Inflammatory macrophage treated with lipopolysaccharide for 1 hour (primary cell): ENCODE results near the gene NPFFR1.
A peak's percentile ranks its signal among the peaks of the same experiment; 100 is the strongest.
"Not testable (repeated sequence)": the region's sequence is repeated elsewhere in the genome, so short reads cannot be mapped to it uniquely, and the experiment has no call there.

Source experiments
- DNase-seq, 2 donors: peaks; one replicate each; pipeline ENCODE4 v3.0.0-alpha.2; 2020 to 2022

The NPFFR1 gene

GRCh38 chr10:70284542-70285475 lies 1.0 kb upstream of the NPFFR1 start:
- DNase-seq = peak; percentile 31 to 35

DNA sequence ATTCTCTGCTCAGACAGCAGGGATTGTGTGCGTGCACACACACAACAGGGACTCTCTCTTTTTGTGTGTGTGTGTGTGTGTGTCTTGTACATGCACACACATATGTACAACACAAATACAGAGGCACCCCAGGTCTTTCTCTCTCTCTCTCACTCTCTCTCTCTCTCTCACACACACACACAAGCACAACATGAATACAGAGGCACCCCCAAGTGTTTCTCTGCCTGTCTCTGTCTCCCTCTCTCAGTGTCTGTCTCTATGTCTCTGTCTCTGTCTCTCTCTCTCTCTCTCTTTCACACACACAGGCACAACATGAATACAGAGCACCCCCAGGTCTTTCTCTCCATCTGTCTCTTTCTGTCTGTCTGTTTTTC lies 746 bp downstream of the NPFFR1 start:
- DNase-seq = no peak

GRCh38 chr10:70281609-70282008 lies 2.2 kb downstream of the NPFFR1 start:
- DNase-seq = no peak

GRCh38 chr10:70280099-70280498 lies 3.7 kb downstream of the NPFFR1 start:
- DNase-seq = peak; percentile 57 to 66

DNA sequence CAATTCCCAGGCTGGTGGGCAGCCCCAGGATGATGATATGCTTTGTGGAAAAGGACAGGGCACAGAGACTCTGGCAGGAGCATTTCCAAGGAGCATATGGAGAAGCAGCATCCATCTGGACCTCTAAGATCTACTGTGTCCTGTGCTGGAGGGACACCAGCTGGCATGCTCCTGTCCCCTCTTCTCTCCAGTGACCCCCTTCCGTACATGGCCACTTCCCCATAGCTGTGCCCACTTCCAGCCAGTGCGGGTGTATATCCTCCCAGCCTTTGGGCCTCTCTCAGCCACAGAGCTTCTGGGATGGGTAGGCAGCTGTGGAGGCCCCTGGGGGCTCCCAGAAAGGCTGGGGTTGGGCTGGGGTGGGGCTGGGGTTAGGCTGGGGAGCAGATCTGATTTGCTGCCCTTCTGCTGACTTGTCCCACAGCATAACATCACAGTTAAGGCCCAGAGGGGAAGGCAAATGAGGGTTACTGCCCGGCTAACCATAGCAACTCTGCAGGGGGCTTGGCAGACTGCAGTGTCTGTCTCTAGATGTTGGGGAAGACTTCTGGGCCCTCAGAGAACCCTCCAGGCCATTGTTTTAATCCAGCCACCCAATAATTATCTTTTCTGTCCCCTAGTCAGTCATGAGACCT lies 6.3 kb downstream of the NPFFR1 start:
- DNase-seq = no peak

- peak in 1 of 2 donors; percentile 37 for DNase-seq
These were observed 9.2 kb downstream of the NPFFR1 start for GRCh38 chr10:70274643-70275042.

DNA sequence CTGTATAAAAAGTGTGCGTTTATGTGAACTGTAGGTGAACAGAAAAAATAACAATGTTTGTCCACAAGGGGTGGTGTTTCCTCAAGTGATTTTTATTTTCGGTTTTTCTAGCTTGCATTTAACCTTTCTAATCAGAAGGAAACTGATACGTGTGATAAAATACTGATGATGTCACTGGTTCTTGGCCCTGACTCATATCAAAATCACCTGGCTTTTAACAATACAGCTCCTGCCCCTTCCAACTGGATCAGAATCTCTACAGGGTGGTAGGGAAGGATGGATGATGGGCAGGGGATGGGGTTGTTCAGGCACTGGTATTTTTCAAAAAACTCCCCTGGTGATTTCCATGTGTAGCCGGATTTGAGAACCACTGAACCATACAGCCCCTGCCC lies 10.9 kb downstream of the NPFFR1 start:
- DNase-seq = peak in 1 of 2 donors; percentile 49

GRCh38 chr10:70271996-70272924 lies 11.5 kb downstream of the NPFFR1 start:
- DNase-seq = no peak

- no peak for DNase-seq
These were observed 12.9 kb downstream of the NPFFR1 start for GRCh38 chr10:70270952-70271351.

DNA sequence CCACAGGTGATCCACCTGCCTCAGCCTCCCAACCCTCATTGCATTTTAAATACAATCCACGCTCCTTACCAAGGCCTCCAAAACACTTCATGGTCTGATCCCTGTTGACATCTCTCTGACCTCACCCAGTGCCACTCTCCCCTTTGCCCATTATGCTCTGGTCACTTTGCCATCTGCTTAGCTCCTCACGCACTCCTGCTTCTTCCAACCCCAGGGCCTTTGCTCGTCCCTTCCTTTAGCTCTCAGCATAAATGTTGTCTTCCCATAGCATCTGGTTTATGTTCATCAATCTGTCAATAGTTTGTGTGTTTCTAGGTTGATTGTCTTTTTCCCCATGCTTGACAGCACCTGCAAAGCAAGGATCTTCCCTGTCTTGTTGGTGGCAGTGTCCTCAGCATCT lies 14.1 kb downstream of the NPFFR1 start:
- DNase-seq = no peak

GRCh38 chr10:70268376-70268775 lies 15.4 kb downstream of the NPFFR1 start:
- DNase-seq = no peak

- DNase-seq = peak; percentile 75 to 80
These were observed 16.5 kb downstream of the NPFFR1 start for GRCh38 chr10:70267161-70267933.

DNA sequence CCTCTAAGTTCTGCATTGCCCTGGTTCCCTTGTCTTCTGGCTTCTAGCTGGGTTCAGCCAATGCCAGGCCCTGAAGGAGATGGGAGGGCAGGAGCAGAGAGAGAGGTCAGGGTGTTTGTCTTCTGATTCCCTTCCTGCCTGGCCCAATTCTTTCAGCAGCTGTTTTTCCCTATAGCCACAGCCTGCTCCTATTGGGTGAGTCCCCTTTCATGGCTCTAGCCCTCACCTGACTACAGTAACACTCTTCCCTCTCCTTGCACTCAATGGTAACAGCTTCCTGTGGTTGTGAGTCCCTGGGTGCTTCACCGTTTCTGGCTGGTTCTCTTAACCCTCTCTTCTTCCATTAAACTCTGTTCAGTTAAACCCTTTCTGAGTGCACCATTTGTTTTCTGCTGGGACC lies 17.1 kb downstream of the NPFFR1 start:
- no peak for DNase-seq

GRCh38 chr10:70266056-70266455 lies 17.7 kb downstream of the NPFFR1 start:
- no peak for DNase-seq

GRCh38 chr10:70265032-70265689 lies 18.6 kb downstream of the NPFFR1 start:
- no peak for DNase-seq

- no peak for DNase-seq
These were observed 23.1 kb downstream of the NPFFR1 start for GRCh38 chr10:70260734-70261133.

DNA sequence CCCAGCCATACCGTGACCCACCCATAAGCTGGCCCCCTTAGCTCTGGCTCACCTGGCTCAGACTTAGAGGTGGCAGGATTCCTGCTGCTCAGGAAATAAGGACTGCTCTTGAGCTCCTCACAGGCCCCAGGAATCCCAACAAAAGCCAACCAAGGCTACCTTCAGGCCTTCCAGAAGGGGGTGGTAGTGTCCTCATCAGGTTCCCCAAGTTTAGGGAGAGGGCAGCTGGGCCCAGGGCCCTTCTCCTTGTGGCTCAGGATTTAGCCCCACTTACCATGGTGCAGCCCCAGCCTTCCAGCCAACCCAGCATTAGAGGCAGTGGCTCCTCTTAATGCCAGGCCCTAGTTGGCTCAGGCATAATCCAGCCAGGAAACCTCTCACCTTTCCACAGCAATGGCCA lies 23.5 kb downstream of the NPFFR1 start:
- no peak for DNase-seq

- no peak for DNase-seq
These were observed 25.6 kb downstream of the NPFFR1 start for GRCh38 chr10:70258216-70258615.

DNA sequence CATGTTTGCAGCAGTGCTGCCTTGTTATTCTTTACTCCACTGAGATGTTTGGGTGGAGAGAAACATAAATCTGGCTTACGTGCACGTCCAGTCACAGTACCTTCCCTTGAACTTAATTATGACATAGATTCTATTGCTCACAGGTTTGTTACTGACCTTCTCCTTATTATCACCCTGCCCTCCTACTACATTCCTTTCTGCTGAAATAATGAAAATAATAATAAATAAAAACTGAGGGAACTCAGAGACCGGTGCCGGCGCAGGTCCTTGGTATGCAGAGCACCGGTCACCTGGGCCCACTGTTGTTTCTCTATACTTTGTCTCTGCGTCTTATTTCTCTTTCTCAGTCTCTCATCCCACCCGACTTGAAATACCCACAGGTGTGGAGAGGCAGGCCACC lies 26.0 kb downstream of the NPFFR1 start:
- not testable (repeated sequence) for DNase-seq

GRCh38 chr10:70256463-70256862 lies 27.3 kb downstream of the NPFFR1 start:
- DNase-seq = no peak
